GM21529 (cell line): ENCODE results near the gene LCN2.
"Not testable (repeated sequence)": the region's sequence is repeated elsewhere in the genome, so short reads cannot be mapped to it uniquely, and the experiment has no call there.

Source experiments
- ATAC-seq: cut with Tn5 transposase; IDR thresholded peaks from one replicate; pipeline ENCODE4 v1.9.1; 2021; ENCODE audit not compliant: unreplicated experiment

The LCN2 gene

GRCh38 chr9:128164307-128164885 is 15.1 kb downstream of the LCN2 start:
- ATAC-seq = no peak

GRCh38 chr9:128166169-128166568 is 16.9 kb downstream of the LCN2 start:
- no peak for ATAC-seq

- no peak for ATAC-seq
These were observed 18.0 kb downstream of the LCN2 start for GRCh38 chr9:128167209-128167608.

GRCh38 chr9:128168731-128169308 is 19.6 kb downstream of the LCN2 start:
- ATAC-seq = no peak

- ATAC-seq = no peak
These were observed 20.2 kb downstream of the LCN2 start for GRCh38 chr9:128169492-128169891.

- ATAC-seq = no peak
These were observed 20.7 kb downstream of the LCN2 start for GRCh38 chr9:128169925-128170324.

GRCh38 chr9:128174062-128174461 is 24.8 kb downstream of the LCN2 start:
- ATAC-seq = no peak

GRCh38 chr9:128175102-128175563 is 25.9 kb downstream of the LCN2 start:
- ATAC-seq = no peak

- ATAC-seq = no peak
These were observed 26.5 kb downstream of the LCN2 start for GRCh38 chr9:128175726-128176125.

- no peak for ATAC-seq
These were observed 29.7 kb downstream of the LCN2 start for GRCh38 chr9:128178806-128179431.

GRCh38 chr9:128180001-128180400 is 30.7 kb downstream of the LCN2 start:
- no peak for ATAC-seq

- no peak for ATAC-seq
These were observed 31.2 kb downstream of the LCN2 start for GRCh38 chr9:128180447-128180846.

GRCh38 chr9:128181480-128181879 is 32.2 kb downstream of the LCN2 start:
- not testable (repeated sequence) for ATAC-seq

- ATAC-seq = no peak
These were observed 33.8 kb downstream of the LCN2 start for GRCh38 chr9:128182893-128183588.

- ATAC-seq = no peak
These were observed 37.0 kb downstream of the LCN2 start for GRCh38 chr9:128185979-128186965.

- ATAC-seq = no peak
These were observed 38.1 kb downstream of the LCN2 start for GRCh38 chr9:128187361-128187760.

GRCh38 chr9:128188209-128188608 is 39.0 kb downstream of the LCN2 start:
- ATAC-seq = no peak

- no peak for ATAC-seq
These were observed 40.8 kb downstream of the LCN2 start for GRCh38 chr9:128190013-128190412.

GRCh38 chr9:128190516-128191405 is 41.5 kb downstream of the LCN2 start:
- ATAC-seq = peak; percentile 24
